ENCODE measurements around the gene RUNX1. TPM values are rescaled to one million over a fixed set of nuclear protein-coding genes. Genes with fewer than 3 reads are reported as not detected.

The RUNX1 gene
- total and polyA plus RNA-seq, 2 of the 13 experiments (the other 11 are each of a cell fraction or from before 2014, with no cell fraction given): 5.4 to 6.4 TPM

DNA sequence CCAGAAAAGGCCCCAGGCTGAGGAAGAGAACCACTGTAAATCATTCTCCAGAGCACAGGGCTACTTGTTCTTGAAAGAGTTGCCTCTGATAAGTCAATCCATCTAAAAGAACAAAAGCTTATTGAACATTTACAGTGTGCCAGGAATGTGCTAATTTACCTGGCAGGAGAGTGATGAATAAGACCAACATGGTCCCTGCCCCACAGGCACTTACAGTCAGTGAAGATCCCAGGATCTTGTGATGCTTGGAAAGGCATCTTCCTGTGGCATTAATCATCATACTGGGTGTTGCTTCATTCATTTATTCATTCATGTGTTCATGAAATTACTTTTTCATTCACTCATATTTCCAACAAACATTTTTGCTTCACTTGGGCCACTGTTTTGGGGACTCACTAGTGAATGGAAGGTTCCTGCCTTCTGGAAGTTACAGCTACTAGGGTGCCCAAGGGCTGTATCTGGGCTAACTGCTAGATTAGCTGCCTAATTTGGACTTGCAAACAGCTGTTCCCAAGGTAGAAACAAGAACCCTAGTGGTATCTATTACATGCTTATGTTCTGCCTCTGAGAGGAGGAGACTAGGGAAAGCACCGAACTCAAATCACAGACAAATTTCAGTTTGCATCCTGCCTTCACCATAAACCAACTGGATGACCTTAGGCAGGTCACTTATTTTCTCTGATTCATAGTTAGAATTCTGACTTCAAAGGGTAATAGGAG, 246.8 kb downstream of the RUNX1 start:
- no peaks in the 10 kb centered on the region for H3K27me3 ChIP-seq (ENCODE audit: control insufficient read depth in 1 of 2, insufficient read depth in 2 of 2, low read length in 2 of 2)
- peaks cover 51% of the 10 kb centered on the region for H3K4me1 ChIP-seq (ENCODE audit: insufficient read depth, low read length)
- H2AFZ ChIP-seq (ENCODE audit: low read length): no peak overlapping the region
- H3K27ac ChIP-seq (ENCODE audit: extremely low read length, insufficient read depth, low read length): no peak overlapping the region
- H3K36me3 ChIP-seq (replicated peaks in 1 of 2; ENCODE audit: control insufficient read depth in 1 of 2, insufficient read depth in 2 of 2, low read length in 2 of 2): peaks cover 4 to 41% of the 10 kb centered on the region in 2 experiments; a peak in 3 of 5 replicates
- FAIRE-seq: no peak
- no peak overlapping the region for H3K9ac ChIP-seq (ENCODE audit: insufficient read depth, low read depth, low read length)
- DNase-seq (ENCODE audit: low spot score): no peak
- H3K4me3 ChIP-seq (replicated peaks in 1 of 3; ENCODE audit: insufficient read depth in 1 of 3, low read depth in 2 of 3, low read length in 3 of 3): no peak overlapping the region
- intact Hi-C loops (cut with micrococcal nuclease; ENCODE audit: unreplicated experiment): loop anchor here (5.0 kb wide), 4 partner anchors 35 to 600 kb away; no protein-coding TSS in a partner anchor
- no peak overlapping the region for H3K4me2 ChIP-seq (ENCODE audit: low read depth, low read length)
- 92% methylated on average over 1 of the region's 1 CpG for WGBS (ENCODE audit: low lambda C conversion rate)
- POLR2A ChIA-PET: interaction anchor here (2.9 to 5.1 kb wide), 2 partner anchors 15 to 86 kb away, joined by 31 to 36 read pairs; no protein-coding TSS in a partner anchor
- no TSS peak for BruUV-seq (replicated peaks)
- H3K9me3 ChIP-seq (ENCODE audit: low read length): peaks cover 9% of the 10 kb centered on the region
- H3K79me2 ChIP-seq (ENCODE audit: insufficient read depth, low read length): no peaks in the 10 kb centered on the region
- CTCF ChIA-PET (ENCODE audit: low intra/inter-chr PET ratio, low total read pairs): no interaction called here
- no peak for ATAC-seq
- in situ Hi-C loops (cut with HindIII; ENCODE audit: extremely low pct_ligation_motif_present, low pct_unique_long_range_greater_than_20kb): loop anchor here (5.0 kb wide), 1 partner anchor 85 kb away; no protein-coding TSS in a partner anchor
- no peaks in the 10 kb centered on the region for H4K20me1 ChIP-seq (ENCODE audit: insufficient read depth, low read length)
- TF ChIP-seq ZNF550 (CRISPR knock-in tag; IDR thresholded peaks at IDR 0.05; ENCODE audit: borderline replicate concordance) (no peak), KLF12 (CRISPR knock-in tag; IDR thresholded peaks at IDR 0.05; ENCODE audit: borderline replicate concordance) (no peak), FOXJ3 (CRISPR knock-in tag; IDR thresholded peaks at IDR 0.05; ENCODE audit: borderline replicate concordance) (no peak), SAFB2 (CRISPR knock-in tag; IDR thresholded peaks at IDR 0.05; ENCODE audit: borderline replicate concordance, low read depth) (no peak), ZNF577 (CRISPR knock-in tag; IDR thresholded peaks at IDR 0.05; ENCODE audit: borderline replicate concordance, low read depth) (no peak), AHR (CRISPR knock-in tag; IDR thresholded peaks at IDR 0.05) (no peak), MEIS1 (CRISPR knock-in tag; IDR thresholded peaks at IDR 0.05; ENCODE audit: borderline replicate concordance) (no peak), CC2D1A (CRISPR knock-in tag; IDR thresholded peaks at IDR 0.05) (no peak), ZNF121 (CRISPR knock-in tag; IDR thresholded peaks at IDR 0.05) (no peak), AGO1 (IDR thresholded peaks at IDR 0.05; ENCODE audit: low read depth, low read length, poor library complexity, severe bottlenecking) (no peak), NBN (conservative IDR thresholded peaks at IDR 0.05) (no peak), SP4 (CRISPR knock-in tag; IDR thresholded peaks at IDR 0.05) (no peak), ARNT (IDR thresholded peaks at IDR 0.05) (no peak)
- TF ChIP-seq, protein P1, sequence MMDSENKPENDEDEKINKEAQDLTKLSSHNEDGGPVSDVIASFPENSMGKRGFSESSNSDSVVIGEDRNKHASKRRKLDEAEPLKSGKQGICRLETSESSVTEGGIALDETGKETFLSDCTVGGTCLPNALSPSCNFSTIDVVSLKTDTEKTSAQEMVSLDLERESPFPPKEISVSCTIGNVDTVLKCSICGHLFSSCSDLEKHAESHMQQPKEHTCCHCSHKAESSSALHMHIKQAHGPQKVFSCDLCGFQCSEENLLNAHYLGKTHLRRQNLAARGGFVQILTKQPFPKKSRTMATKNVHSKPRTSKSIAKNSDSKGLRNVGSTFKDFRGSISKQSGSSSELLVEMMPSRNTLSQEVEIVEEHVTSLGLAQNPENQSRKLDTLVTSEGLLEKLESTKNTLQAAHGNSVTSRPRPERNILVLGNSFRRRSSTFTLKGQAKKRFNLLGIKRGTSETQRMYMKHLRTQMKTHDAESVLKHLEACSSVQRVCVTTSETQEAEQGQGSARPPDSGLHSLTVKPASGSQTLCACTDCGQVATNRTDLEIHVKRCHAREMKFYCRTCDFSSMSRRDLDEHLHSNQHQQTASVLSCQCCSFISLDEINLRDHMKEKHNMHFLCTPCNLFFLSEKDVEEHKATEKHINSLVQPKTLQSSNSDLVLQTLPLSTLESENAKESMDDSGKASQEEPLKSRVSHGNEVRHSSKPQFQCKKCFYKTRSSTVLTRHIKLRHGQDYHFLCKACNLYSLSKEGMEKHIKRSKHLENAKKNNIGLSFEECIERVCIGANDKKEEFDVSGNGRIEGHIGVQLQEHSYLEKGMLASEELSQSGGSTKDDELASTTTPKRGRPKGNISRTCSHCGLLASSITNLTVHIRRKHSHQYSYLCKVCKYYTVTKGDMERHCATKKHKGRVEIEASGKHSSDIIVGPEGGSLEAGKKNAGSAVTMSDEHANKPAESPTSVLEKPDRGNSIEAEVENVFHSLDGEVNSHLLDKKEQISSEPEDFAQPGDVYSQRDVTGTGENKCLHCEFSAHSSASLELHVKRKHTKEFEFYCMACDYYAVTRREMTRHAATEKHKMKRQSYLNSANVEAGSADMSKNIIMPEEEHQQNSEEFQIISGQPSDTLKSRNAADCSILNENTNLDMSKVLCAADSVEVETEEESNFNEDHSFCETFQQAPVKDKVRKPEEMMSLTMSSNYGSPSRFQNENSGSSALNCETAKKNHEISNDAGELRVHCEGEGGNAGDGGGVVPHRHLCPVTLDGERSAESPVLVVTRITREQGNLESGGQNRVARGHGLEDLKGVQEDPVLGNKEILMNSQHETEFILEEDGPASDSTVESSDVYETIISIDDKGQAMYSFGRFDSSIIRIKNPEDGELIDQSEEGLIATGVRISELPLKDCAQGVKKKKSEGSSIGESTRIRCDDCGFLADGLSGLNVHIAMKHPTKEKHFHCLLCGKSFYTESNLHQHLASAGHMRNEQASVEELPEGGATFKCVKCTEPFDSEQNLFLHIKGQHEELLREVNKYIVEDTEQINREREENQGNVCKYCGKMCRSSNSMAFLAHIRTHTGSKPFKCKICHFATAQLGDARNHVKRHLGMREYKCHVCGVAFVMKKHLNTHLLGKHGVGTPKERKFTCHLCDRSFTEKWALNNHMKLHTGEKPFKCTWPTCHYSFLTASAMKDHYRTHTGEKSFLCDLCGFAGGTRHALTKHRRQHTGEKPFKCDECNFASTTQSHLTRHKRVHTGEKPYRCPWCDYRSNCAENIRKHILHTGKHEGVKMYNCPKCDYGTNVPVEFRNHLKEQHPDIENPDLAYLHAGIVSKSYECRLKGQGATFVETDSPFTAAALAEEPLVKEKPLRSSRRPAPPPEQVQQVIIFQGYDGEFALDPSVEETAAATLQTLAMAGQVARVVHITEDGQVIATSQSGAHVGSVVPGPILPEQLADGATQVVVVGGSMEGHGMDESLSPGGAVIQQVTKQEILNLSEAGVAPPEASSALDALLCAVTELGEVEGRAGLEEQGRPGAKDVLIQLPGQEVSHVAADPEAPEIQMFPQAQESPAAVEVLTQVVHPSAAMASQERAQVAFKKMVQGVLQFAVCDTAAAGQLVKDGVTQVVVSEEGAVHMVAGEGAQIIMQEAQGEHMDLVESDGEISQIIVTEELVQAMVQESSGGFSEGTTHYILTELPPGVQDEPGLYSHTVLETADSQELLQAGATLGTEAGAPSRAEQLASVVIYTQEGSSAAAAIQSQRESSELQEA (CRISPR knock-in tag; IDR thresholded peaks at IDR 0.05; ENCODE audit: not compliant biosample characterization): no peak
- TF ChIP-seq, protein P2, sequence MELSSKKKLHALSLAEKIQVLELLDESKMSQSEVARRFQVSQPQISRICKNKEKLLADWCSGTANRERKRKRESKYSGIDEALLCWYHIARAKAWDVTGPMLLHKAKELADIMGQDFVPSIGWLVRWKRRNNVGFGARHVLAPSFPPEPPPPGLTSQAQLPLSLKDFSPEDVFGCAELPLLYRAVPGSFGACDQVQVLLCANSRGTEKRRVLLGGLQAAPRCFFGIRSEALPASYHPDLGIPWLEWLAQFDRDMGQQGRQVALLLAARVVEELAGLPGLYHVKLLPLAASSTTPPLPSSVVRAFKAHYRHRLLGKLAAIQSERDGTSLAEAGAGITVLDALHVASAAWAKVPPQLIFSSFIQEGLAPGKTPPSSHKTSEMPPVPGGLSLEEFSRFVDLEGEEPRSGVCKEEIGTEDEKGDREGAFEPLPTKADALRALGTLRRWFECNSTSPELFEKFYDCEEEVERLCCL (CRISPR knock-in tag; IDR thresholded peaks at IDR 0.05; ENCODE audit: borderline replicate concordance): no peak

Data from HepG2 (cell line).